Astrocyte (in vitro differentiated cells and primary cell): ENCODE results near the gene DLGAP4. TPM values are rescaled to one million over a fixed set of nuclear protein-coding genes. Genes with fewer than 3 reads are reported as not detected.

ENCODE experiments used
- DNase-seq: peaks from one replicate; pipeline ENCODE4 v3.0.0-alpha.2; 2010; ENCODE audit warnings: low read depth
- FAIRE-seq: peaks from 2 replicates; lab custom pipeline; 2011; peaks lifted over from hg19 to GRCh38; lab: Jason Lieb, UNC
- H2AFZ ChIP-seq: 2 replicates; pipeline ENCODE4 v1.6.0; 2012; ENCODE audit warnings: low read depth, low read length, inconsistent platforms
- H3K27ac ChIP-seq: 2 replicates; pipeline ENCODE4 v1.5.1; 2011; ENCODE audit warnings: low read depth, low read length, inconsistent platforms
- H3K27me3 ChIP-seq: 2 replicates; pipeline ENCODE4 v1.6.0; 2011; ENCODE audit warnings: low read length, inconsistent platforms; ENCODE audit not compliant: insufficient read depth
- H3K36me3 ChIP-seq: 2 replicates; pipeline ENCODE4 v1.5.1; 2011; ENCODE audit warnings: low read length, inconsistent platforms; ENCODE audit not compliant: insufficient read depth
- H3K4me1 ChIP-seq: 2 replicates; pipeline ENCODE4 v1.5.1; 2011; ENCODE audit warnings: low read length, inconsistent platforms; ENCODE audit not compliant: insufficient read depth
- H3K4me2 ChIP-seq: 2 replicates; pipeline ENCODE4 v1.6.0; 2012; ENCODE audit warnings: low read length, inconsistent platforms
- H3K4me3 ChIP-seq: 2 replicates; pipeline ENCODE4 v1.5.1; 2011; ENCODE audit warnings: low read depth, mild to moderate bottlenecking, low read length, inconsistent platforms; ENCODE audit not compliant: insufficient read depth
- H3K79me2 ChIP-seq: 2 replicates; pipeline ENCODE4 v1.6.0; 2012; ENCODE audit warnings: mild to moderate bottlenecking, low read length, inconsistent platforms; ENCODE audit not compliant: insufficient read depth
- H3K9ac ChIP-seq: 2 replicates; pipeline ENCODE4 v1.6.0; 2012; ENCODE audit warnings: mild to moderate bottlenecking, low read length, inconsistent platforms
- H3K9me3 ChIP-seq: 2 replicates; pipeline ENCODE4 v1.5.1; 2012; ENCODE audit warnings: low read depth, mild to moderate bottlenecking, low read length, inconsistent platforms; ENCODE audit not compliant: insufficient read depth
- H4K20me1 ChIP-seq: 2 replicates; pipeline ENCODE4 v1.6.0; 2012; ENCODE audit warnings: low read length, inconsistent platforms; ENCODE audit not compliant: insufficient read depth
- H3K27ac Mint-ChIP-seq: one replicate; pipeline ENCODE4 v1.8.0; 2021; ENCODE audit warnings: mild to moderate bottlenecking, mixed read lengths; ENCODE audit not compliant: unreplicated experiment
- H3K27me3 Mint-ChIP-seq: one replicate; pipeline ENCODE4 v1.8.0; 2021; ENCODE audit warnings: low read depth, mixed read lengths; ENCODE audit not compliant: unreplicated experiment
- H3K36me3 Mint-ChIP-seq: one replicate; pipeline ENCODE4 v1.8.0; 2021; ENCODE audit warnings: low read depth, mixed read lengths; ENCODE audit not compliant: unreplicated experiment
- H3K4me1 Mint-ChIP-seq: one replicate; pipeline ENCODE4 v1.8.0; 2021; ENCODE audit warnings: low read depth, mixed read lengths; ENCODE audit not compliant: unreplicated experiment
- H3K4me3 Mint-ChIP-seq: one replicate; pipeline ENCODE4 v1.8.0; 2021; ENCODE audit warnings: mild to moderate bottlenecking, moderate library complexity, mixed read lengths; ENCODE audit not compliant: unreplicated experiment
- H3K9me3 Mint-ChIP-seq: one replicate; pipeline ENCODE4 v1.8.0; 2021; ENCODE audit warnings: mild to moderate bottlenecking, mixed read lengths; ENCODE audit not compliant: unreplicated experiment
- EZH2 ChIP-seq: IDR thresholded peaks from 2 replicates; pipeline ENCODE4 v1.6.1; 2012; ENCODE audit warnings: mild to moderate bottlenecking, low read length, inconsistent platforms; ENCODE audit not compliant: insufficient read depth
- total RNA-seq: library from RNA; stranded (reverse); gene quantifications from 2 replicates; pipeline ENCODE4 v1.2.1, GENCODE V29; 2021
- TF ChIP-seq, protein P1 (sequence below): IDR thresholded peaks from 2 replicates; pipeline ENCODE4 v1.5.1; 2011; ENCODE audit warnings: low read depth, mild to moderate bottlenecking, inconsistent platforms, low read length, moderate library complexity; ENCODE audit not compliant: insufficient read depth

DLGAP4 gene
- total RNA-seq, 1 donor from 2014 or later, result 135 TPM

DNA sequence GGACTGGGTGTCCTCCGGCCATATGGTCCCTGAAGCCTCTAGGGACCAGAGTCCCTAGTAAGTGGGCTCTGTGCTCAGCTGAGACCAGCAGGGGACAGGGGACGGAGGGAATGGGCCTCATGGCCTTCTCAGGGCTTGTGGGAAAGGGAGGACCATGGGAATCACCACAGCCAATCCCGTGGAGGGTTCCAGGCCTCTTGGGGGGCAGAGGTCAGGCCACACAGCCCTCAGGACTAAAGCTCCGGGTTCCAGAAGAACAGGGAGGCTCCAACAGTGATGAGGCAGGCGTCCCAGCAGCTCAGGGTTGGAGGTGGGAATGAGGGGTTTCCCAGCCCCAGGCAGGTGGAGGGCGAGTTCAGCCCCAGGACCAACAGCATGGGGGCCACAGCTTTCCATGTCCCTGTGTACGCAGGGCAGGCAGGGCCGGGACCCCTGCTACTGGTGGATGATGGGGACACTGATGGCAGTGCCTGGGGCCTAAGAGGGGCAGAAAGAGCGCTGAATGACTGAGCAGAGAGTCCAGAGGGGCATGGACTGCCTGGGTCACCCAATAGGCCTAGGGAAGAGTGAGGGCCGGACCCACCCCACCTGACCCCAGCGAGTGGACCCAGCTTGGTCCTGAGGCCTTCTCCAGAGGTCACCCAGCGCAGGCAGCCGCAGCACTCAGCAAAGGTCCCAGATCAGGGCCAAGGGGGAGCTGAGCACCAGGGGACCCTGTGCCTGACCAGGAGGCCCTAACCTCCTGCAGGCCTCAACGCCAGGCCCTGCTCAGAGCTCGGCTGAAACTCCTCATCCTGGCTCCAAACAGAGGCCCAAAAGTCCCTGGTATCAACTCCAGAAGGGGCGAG is 244.0 kb downstream of the DLGAP4 start:
- TF ChIP-seq, protein P1, sequence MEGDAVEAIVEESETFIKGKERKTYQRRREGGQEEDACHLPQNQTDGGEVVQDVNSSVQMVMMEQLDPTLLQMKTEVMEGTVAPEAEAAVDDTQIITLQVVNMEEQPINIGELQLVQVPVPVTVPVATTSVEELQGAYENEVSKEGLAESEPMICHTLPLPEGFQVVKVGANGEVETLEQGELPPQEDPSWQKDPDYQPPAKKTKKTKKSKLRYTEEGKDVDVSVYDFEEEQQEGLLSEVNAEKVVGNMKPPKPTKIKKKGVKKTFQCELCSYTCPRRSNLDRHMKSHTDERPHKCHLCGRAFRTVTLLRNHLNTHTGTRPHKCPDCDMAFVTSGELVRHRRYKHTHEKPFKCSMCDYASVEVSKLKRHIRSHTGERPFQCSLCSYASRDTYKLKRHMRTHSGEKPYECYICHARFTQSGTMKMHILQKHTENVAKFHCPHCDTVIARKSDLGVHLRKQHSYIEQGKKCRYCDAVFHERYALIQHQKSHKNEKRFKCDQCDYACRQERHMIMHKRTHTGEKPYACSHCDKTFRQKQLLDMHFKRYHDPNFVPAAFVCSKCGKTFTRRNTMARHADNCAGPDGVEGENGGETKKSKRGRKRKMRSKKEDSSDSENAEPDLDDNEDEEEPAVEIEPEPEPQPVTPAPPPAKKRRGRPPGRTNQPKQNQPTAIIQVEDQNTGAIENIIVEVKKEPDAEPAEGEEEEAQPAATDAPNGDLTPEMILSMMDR, result no peak
- TF ChIP-seq EZH2, result no peak
- Histone ChIP-seq H2AFZ (no peak overlapping the region), H4K20me1 (peaks cover 62% of the 10 kb centered on the region), H3K9me3 (no peaks in the 10 kb centered on the region), H3K4me3 (no peak overlapping the region), H3K4me2 (no peak overlapping the region), H3K4me1 (peaks cover 2% of the 10 kb centered on the region), H3K9ac (no peak overlapping the region), H3K27ac (no peak overlapping the region), H3K36me3 (peaks cover 30% of the 10 kb centered on the region), H3K27me3 (no peaks in the 10 kb centered on the region), H3K79me2 (peaks cover 22% of the 10 kb centered on the region)
- no peaks in the 10 kb centered on the region for H3K9me3 Mint-ChIP-seq
- peaks cover 15% of the 10 kb centered on the region for H3K36me3 Mint-ChIP-seq
- no peak for DNase-seq
- FAIRE-seq, result no peak
- H3K4me1 Mint-ChIP-seq, result peaks cover 19% of the 10 kb centered on the region
- no peaks in the 10 kb centered on the region for H3K27me3 Mint-ChIP-seq
- peak overlapping the region; percentile 77 for H3K27ac Mint-ChIP-seq
- no peak overlapping the region for H3K4me3 Mint-ChIP-seq

GRCh38 chr20:36550790-36551299 is 244.7 kb downstream of the DLGAP4 start:
- Histone ChIP-seq H3K9ac (no peak overlapping the region), H4K20me1 (peaks cover 55% of the 10 kb centered on the region), H3K36me3 (peaks cover 29% of the 10 kb centered on the region), H3K27me3 (no peaks in the 10 kb centered on the region), H3K4me3 (no peak overlapping the region), H2AFZ (no peak overlapping the region), H3K27ac (no peak overlapping the region), H3K9me3 (no peaks in the 10 kb centered on the region), H3K4me1 (peaks cover 2% of the 10 kb centered on the region), H3K4me2 (no peak overlapping the region), H3K79me2 (peaks cover 17% of the 10 kb centered on the region)
- TF ChIP-seq, protein P1, result no peak
- no peak for TF ChIP-seq EZH2
- Mint-ChIP-seq H3K27ac (peak overlapping the region; percentile 77), H3K4me1 (peaks cover 17% of the 10 kb centered on the region), H3K36me3 (peaks cover 15% of the 10 kb centered on the region), H3K27me3 (no peaks in the 10 kb centered on the region), H3K9me3 (no peaks in the 10 kb centered on the region), H3K4me3 (no peak overlapping the region)
- DNase-seq, result no peak
- FAIRE-seq, result no peak

DNA sequence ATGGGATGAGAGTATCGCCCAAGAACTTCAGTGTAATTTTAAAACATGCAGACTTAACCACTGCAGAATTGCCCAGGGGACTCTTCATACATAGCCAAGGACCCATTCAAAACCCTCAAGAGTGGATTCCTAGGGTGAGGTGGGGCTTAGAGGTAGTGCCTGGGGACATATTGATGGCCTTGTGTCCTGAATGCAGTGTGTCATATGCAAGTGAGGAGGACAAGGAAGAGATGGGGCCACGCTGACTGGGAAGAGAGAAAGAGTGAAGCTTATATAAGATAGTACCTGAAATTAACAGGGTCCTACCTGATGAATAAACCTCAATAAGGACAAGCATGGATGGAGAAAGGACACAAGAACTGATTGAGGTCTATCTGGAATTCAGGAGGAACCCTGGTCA is 249.1 kb downstream of the DLGAP4 start:
- DNase-seq, result no peak
- Histone ChIP-seq H4K20me1 (peaks cover 11% of the 10 kb centered on the region), H3K4me2 (no peak overlapping the region), H3K4me3 (no peak overlapping the region), H3K27me3 (no peaks in the 10 kb centered on the region), H3K4me1 (no peaks in the 10 kb centered on the region), H3K9me3 (no peaks in the 10 kb centered on the region), H3K79me2 (no peaks in the 10 kb centered on the region), H3K36me3 (no peaks in the 10 kb centered on the region), H3K9ac (no peak overlapping the region), H2AFZ (no peak overlapping the region), H3K27ac (no peak overlapping the region)
- Mint-ChIP-seq H3K9me3 (no peaks in the 10 kb centered on the region), H3K4me3 (peak overlapping the region; percentile 1), H3K27me3 (no peaks in the 10 kb centered on the region), H3K4me1 (peaks cover 2% of the 10 kb centered on the region), H3K27ac (no peak overlapping the region), H3K36me3 (peaks cover 7% of the 10 kb centered on the region)
- no peak for FAIRE-seq
- TF ChIP-seq EZH2, result no peak
- TF ChIP-seq, protein P1, result no peak
